ENCODE measurements around the gene NEBL.

Gene NEBL

DNA sequence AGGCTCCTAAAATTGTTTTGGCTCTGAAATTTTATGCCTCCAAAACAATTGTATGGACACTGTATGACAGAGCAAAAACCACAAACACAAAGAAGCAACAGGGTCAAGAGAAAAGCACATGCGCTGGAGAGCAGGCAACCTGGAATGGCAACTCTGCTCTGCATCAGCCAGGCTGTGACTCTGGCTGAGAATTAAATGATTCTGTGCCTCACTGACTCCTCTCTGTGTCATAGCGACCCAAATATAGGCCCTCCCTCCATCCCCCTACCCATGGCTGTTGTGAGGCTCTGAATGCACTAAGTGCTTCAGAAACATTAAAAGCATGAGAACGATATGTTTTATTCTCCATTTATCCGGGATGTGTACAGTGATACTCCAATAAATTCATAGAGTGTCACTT, 24.9 kb upstream of the NEBL start:
- Histone ChIP-seq H3K27ac (no peak overlapping the region), H3K4me2 (no peak overlapping the region), H3K4me3 (IDR thresholded peaks at IDR 0.05; ENCODE audit: insufficient read depth, low read depth, low read length) (no peak overlapping the region), H3K4me1 (ENCODE audit: low read depth, poor library complexity, severe bottlenecking) (no peaks in the 10 kb centered on the region), H3K79me2 (ENCODE audit: insufficient read depth, low read depth) (no peaks in the 10 kb centered on the region), H3K27me3 (ENCODE audit: insufficient read depth, low read depth) (no peaks in the 10 kb centered on the region), H2AFZ (ENCODE audit: low read depth) (no peak overlapping the region), H3K36me3 (ENCODE audit: insufficient read depth) (no peaks in the 10 kb centered on the region), H4K20me1 (ENCODE audit: insufficient read depth) (no peaks in the 10 kb centered on the region), H3K9ac (no peak overlapping the region)
- TF ChIP-seq, protein P1, sequence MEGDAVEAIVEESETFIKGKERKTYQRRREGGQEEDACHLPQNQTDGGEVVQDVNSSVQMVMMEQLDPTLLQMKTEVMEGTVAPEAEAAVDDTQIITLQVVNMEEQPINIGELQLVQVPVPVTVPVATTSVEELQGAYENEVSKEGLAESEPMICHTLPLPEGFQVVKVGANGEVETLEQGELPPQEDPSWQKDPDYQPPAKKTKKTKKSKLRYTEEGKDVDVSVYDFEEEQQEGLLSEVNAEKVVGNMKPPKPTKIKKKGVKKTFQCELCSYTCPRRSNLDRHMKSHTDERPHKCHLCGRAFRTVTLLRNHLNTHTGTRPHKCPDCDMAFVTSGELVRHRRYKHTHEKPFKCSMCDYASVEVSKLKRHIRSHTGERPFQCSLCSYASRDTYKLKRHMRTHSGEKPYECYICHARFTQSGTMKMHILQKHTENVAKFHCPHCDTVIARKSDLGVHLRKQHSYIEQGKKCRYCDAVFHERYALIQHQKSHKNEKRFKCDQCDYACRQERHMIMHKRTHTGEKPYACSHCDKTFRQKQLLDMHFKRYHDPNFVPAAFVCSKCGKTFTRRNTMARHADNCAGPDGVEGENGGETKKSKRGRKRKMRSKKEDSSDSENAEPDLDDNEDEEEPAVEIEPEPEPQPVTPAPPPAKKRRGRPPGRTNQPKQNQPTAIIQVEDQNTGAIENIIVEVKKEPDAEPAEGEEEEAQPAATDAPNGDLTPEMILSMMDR (conservative IDR thresholded peaks at IDR 0.05; ENCODE audit: low read depth, low read length): no peak

DNA sequence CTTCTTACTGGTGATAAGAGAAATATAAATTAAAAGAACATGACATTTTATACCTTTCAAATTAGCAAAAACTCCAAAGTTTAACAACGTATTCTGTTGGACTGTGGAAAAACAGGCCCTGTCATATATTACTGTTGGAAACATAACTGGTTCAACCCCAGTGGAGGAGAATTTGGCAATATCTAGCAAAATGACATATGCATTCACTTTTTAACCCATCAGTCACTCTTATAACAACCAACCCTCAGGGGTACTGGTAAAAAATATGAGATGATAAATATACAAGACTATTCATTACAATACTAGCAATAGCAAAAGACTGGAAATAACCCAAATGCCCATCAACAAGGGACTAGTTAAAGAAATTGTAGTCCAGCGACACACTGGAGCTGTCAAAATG, 22.9 kb upstream of the NEBL start:
- TF ChIP-seq, protein P1 (conservative IDR thresholded peaks at IDR 0.05; ENCODE audit: low read depth, low read length): no peak
- H3K36me3 ChIP-seq (ENCODE audit: insufficient read depth): no peaks in the 10 kb centered on the region
- no peaks in the 10 kb centered on the region for H3K4me1 ChIP-seq (ENCODE audit: low read depth, poor library complexity, severe bottlenecking)

DNA sequence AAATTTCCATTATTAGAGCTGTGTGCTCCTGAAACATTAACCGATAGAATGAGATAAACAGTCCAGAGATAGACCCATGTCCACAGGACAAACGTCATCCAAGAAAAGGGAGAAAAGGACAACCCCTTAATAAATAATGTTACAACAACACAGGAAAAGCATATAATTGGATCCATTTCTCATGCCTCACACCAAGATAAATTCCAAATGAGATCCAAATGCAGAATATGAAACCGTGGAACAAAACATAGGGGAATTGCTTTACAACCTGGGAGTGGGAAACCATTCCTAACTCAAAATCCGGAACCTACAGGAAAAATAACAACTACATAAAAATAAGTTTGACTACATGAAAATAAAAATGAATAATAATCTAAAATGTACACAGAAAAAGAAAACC, 22.4 kb upstream of the NEBL start:
- no peak overlapping the region for H3K27ac ChIP-seq
- no peak overlapping the region for H2AFZ ChIP-seq (ENCODE audit: low read depth)
- H3K79me2 ChIP-seq (ENCODE audit: insufficient read depth, low read depth): no peaks in the 10 kb centered on the region
- H3K27me3 ChIP-seq (ENCODE audit: insufficient read depth, low read depth): no peaks in the 10 kb centered on the region
- H4K20me1 ChIP-seq (ENCODE audit: insufficient read depth): no peaks in the 10 kb centered on the region
- no peak overlapping the region for H3K4me2 ChIP-seq
- TF ChIP-seq, protein P1 (conservative IDR thresholded peaks at IDR 0.05; ENCODE audit: low read depth, low read length): no peak
- H3K36me3 ChIP-seq (ENCODE audit: insufficient read depth): no peaks in the 10 kb centered on the region
- H3K4me1 ChIP-seq (ENCODE audit: low read depth, poor library complexity, severe bottlenecking): no peaks in the 10 kb centered on the region
- no peak overlapping the region for H3K9ac ChIP-seq
- no peak overlapping the region for H3K4me3 ChIP-seq (IDR thresholded peaks at IDR 0.05; ENCODE audit: insufficient read depth, low read depth, low read length)

More for the DNA sequence above, 22.9 kb upstream of the NEBL start:
- no peak overlapping the region for H3K4me2 ChIP-seq
- no peaks in the 10 kb centered on the region for H3K79me2 ChIP-seq (ENCODE audit: insufficient read depth, low read depth)
- H3K27me3 ChIP-seq (ENCODE audit: insufficient read depth, low read depth): no peaks in the 10 kb centered on the region
- H4K20me1 ChIP-seq (ENCODE audit: insufficient read depth): no peaks in the 10 kb centered on the region
- no peak overlapping the region for H2AFZ ChIP-seq (ENCODE audit: low read depth)
- H3K27ac ChIP-seq: no peak overlapping the region
- no peak overlapping the region for H3K9ac ChIP-seq
- H3K4me3 ChIP-seq (IDR thresholded peaks at IDR 0.05; ENCODE audit: insufficient read depth, low read depth, low read length): no peak overlapping the region

DNA sequence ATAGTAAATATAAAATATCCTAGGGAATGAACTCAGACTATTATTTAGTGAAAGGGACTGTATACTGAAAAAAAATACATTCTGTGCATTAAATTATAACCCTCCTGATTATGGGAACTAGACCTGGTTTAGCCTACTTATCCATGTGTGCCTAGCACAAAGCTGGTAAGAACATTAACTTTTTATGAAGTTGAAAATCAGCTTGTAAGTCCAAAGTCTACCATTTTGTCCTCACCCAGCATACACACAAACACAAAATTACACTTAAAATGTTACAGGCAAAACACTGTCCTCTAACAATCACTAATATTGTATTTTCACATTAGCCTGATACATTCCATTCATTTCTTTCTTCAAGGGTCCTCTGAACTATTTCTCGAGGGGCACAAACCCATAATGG, 19.9 kb upstream of the NEBL start:
- Histone ChIP-seq H3K4me3 (IDR thresholded peaks at IDR 0.05; ENCODE audit: insufficient read depth, low read depth, low read length) (no peak overlapping the region), H3K27ac (no peak overlapping the region), H3K4me1 (ENCODE audit: low read depth, poor library complexity, severe bottlenecking) (no peaks in the 10 kb centered on the region), H3K36me3 (ENCODE audit: insufficient read depth) (no peaks in the 10 kb centered on the region), H3K27me3 (ENCODE audit: insufficient read depth, low read depth) (no peaks in the 10 kb centered on the region), H3K79me2 (ENCODE audit: insufficient read depth, low read depth) (no peaks in the 10 kb centered on the region), H3K4me2 (no peak overlapping the region), H2AFZ (ENCODE audit: low read depth) (no peak overlapping the region), H4K20me1 (ENCODE audit: insufficient read depth) (no peaks in the 10 kb centered on the region), H3K9ac (no peak overlapping the region)
- TF ChIP-seq, protein P1 (conservative IDR thresholded peaks at IDR 0.05; ENCODE audit: low read depth, low read length): no peak

Data from KMS-11 (cell line).